ENCODE measurements around the gene SERINC2.
"Not testable (repeated sequence)": the region's sequence is repeated elsewhere in the genome, so short reads cannot be mapped to it uniquely, and the experiment has no call there.

The SERINC2 gene

DNA sequence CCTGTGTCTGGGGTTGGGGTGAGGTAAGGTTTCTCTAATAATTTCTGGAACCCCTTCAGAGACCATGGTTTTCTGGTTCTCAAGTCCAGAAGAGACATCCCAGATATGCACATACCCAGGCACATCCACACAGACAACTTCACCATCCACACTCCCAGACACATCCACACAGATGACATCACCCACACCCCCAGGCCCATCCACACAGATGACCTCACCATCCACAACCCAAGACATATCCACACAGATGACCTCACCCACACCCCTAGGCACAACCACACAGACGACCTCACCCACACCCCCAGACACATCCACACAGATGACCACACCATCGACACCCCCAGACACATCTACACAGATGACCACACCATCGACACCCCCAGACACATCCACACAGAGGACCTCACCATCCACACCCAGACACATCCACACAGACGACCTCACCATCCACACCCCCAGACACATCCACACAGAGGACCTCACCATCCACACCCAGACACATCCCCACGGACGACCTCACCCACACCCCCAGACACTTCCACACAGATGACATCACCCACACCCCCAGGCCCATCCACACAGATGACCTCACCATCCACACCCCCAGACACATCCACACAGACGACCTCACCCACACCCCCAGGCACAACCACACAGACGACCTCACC is 26.3 kb upstream of the SERINC2 start:
- not testable (repeated sequence) for H3K27ac ChIP-seq (replicated peaks; ENCODE audit: low read length); H3K79me1 ChIP-seq (ENCODE audit: low read depth, low read length); H4K8ac ChIP-seq (ENCODE audit: low read depth, low read length); H2AK5ac ChIP-seq (ENCODE audit: low read depth, low read length); H3K9me3 ChIP-seq (replicated peaks in 1 of 2; ENCODE audit: control insufficient read depth in 2 of 2, insufficient read depth in 1 of 2, low read depth in 1 of 2, low read length in 2 of 2); H2AFZ ChIP-seq (ENCODE audit: low read length); H3K18ac ChIP-seq (ENCODE audit: low read length); H3K14ac ChIP-seq (ENCODE audit: low read length); H3K36me3 ChIP-seq (replicated peaks in 1 of 2; ENCODE audit: control insufficient read depth in 2 of 2, insufficient read depth in 2 of 2, low read length in 2 of 2); DNase-seq (ENCODE audit: low spot score); H3K4me2 ChIP-seq (ENCODE audit: insufficient read depth, low read length, poor library complexity, severe bottlenecking); H3K4me1 ChIP-seq (ENCODE audit: control insufficient read depth in 2 of 2, insufficient read depth in 1 of 2, low read depth in 1 of 2, low read length in 2 of 2); H3K23ac ChIP-seq (ENCODE audit: low read depth, low read length, poor library complexity); H2BK12ac ChIP-seq (ENCODE audit: low read length); H3K9ac ChIP-seq (ENCODE audit: low read depth, low read length, poor library complexity); H3K4me3 ChIP-seq (ENCODE audit: low read length in 2 of 2); H2BK15ac ChIP-seq (ENCODE audit: low read length); H4K91ac ChIP-seq (ENCODE audit: low read depth, low read length, poor library complexity); H3K4ac ChIP-seq (ENCODE audit: low read length); H2BK5ac ChIP-seq (ENCODE audit: low read length); H3K27me3 ChIP-seq (ENCODE audit: control insufficient read depth in 3 of 3, insufficient read depth in 3 of 3, low read depth in 1 of 3, low read length in 3 of 3)
- WGBS, 2 donors (ENCODE audit: extremely low coverage in 2 of 2, insufficient read length in 2 of 2, insufficient replicate concordance in 1 of 2): no CpG with 5 or more reads among the region's 8 CpGs
- peak overlapping the region; percentile 68 for H2BK120ac ChIP-seq (ENCODE audit: low read depth, low read length)

DNA sequence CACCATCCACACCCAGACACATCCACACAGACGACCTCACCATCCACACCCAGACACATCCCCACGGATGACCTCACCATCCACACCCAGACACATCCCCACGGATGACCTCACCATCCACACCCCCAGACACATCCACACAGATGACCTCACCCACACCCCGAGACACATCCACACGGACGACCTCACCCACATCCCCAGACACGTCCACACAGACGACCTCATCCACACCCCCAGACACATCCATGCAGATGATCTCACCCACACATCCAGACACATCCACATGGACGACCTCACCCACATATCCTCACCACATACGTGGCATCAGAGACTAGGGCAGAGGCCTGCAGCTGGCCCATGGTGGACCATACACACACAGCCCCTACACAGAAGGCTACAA is 25.4 kb upstream of the SERINC2 start:
- no peak overlapping the region for H2BK120ac ChIP-seq (ENCODE audit: low read depth, low read length)
- H3K79me1 ChIP-seq (ENCODE audit: low read depth, low read length): no peaks in the 10 kb centered on the region
- H2BK5ac ChIP-seq (ENCODE audit: low read length): no peak overlapping the region
- no peak overlapping the region for H2AFZ ChIP-seq (ENCODE audit: low read length)
- no peak overlapping the region for H3K9ac ChIP-seq (ENCODE audit: low read depth, low read length, poor library complexity)
- no CpG with 5 or more reads among the region's 10 CpGs for WGBS, 2 donors (ENCODE audit: extremely low coverage in 2 of 2, insufficient read length in 2 of 2, insufficient replicate concordance in 1 of 2)
- no peak overlapping the region for H2BK15ac ChIP-seq (ENCODE audit: low read length)
- H3K27me3 ChIP-seq (ENCODE audit: control insufficient read depth in 3 of 3, insufficient read depth in 3 of 3, low read depth in 1 of 3, low read length in 3 of 3): no peaks in the 10 kb centered on the region
- no peak overlapping the region for H3K4me2 ChIP-seq (ENCODE audit: insufficient read depth, low read length, poor library complexity, severe bottlenecking)
- no peak overlapping the region for H4K91ac ChIP-seq (ENCODE audit: low read depth, low read length, poor library complexity)
- H2BK12ac ChIP-seq (ENCODE audit: low read length): no peak overlapping the region
- H3K18ac ChIP-seq (ENCODE audit: low read length): no peak overlapping the region
- H3K9me3 ChIP-seq (replicated peaks in 1 of 2; ENCODE audit: control insufficient read depth in 2 of 2, insufficient read depth in 1 of 2, low read depth in 1 of 2, low read length in 2 of 2): no peaks in the 10 kb centered on the region
- H3K4me3 ChIP-seq (ENCODE audit: low read length in 2 of 2): no peak overlapping the region
- no peaks in the 10 kb centered on the region for H3K36me3 ChIP-seq (replicated peaks in 1 of 2; ENCODE audit: control insufficient read depth in 2 of 2, insufficient read depth in 2 of 2, low read length in 2 of 2)
- H3K23ac ChIP-seq (ENCODE audit: low read depth, low read length, poor library complexity): no peak overlapping the region
- DNase-seq (ENCODE audit: low spot score): no peak
- no peak overlapping the region for H2AK5ac ChIP-seq (ENCODE audit: low read depth, low read length)
- H3K4ac ChIP-seq (ENCODE audit: low read length): no peak overlapping the region
- H3K4me1 ChIP-seq (ENCODE audit: control insufficient read depth in 2 of 2, insufficient read depth in 1 of 2, low read depth in 1 of 2, low read length in 2 of 2): no peaks in the 10 kb centered on the region
- H3K27ac ChIP-seq (replicated peaks; ENCODE audit: low read length): no peak overlapping the region
- no peak overlapping the region for H4K8ac ChIP-seq (ENCODE audit: low read depth, low read length)
- H3K14ac ChIP-seq (ENCODE audit: low read length): no peak overlapping the region

DNA sequence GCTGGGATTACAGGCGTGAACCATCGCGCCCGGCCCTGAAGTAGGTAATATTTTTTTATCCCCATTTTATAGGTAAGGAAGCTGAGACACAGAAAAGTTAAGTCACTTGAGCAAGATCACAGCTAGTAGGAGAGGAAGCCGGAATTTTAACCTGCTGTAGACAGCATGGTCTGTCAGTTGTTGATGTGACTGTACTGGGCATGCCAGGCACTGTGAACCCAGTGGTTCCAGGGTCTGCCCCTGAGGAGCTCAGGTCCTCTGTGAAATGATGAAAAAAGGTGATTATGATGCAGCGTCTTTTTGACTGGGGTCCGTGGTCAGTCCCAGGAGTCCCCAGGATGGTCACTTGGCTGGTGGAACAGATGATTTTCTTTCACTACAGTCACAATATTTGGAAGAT is 23.4 kb upstream of the SERINC2 start:
- Histone ChIP-seq H2BK15ac (ENCODE audit: low read length) (no peak overlapping the region), H3K4me1 (ENCODE audit: control insufficient read depth in 2 of 2, insufficient read depth in 1 of 2, low read depth in 1 of 2, low read length in 2 of 2) (peaks cover 2% of the 10 kb centered on the region in 2 donors), H2BK5ac (ENCODE audit: low read length) (no peak overlapping the region), H3K4ac (ENCODE audit: low read length) (no peak overlapping the region), H2BK12ac (ENCODE audit: low read length) (no peak overlapping the region), H3K9me3 (replicated peaks in 1 of 2; ENCODE audit: control insufficient read depth in 2 of 2, insufficient read depth in 1 of 2, low read depth in 1 of 2, low read length in 2 of 2) (no peaks in the 10 kb centered on the region), H3K4me3 (ENCODE audit: low read length in 2 of 2) (no peak overlapping the region), H2AFZ (ENCODE audit: low read length) (no peak overlapping the region), H3K14ac (ENCODE audit: low read length) (no peak overlapping the region), H3K27me3 (ENCODE audit: control insufficient read depth in 3 of 3, insufficient read depth in 3 of 3, low read depth in 1 of 3, low read length in 3 of 3) (no peaks in the 10 kb centered on the region), H2AK5ac (ENCODE audit: low read depth, low read length) (no peak overlapping the region), H3K36me3 (replicated peaks in 1 of 2; ENCODE audit: control insufficient read depth in 2 of 2, insufficient read depth in 2 of 2, low read length in 2 of 2) (no peaks in the 10 kb centered on the region), H3K23ac (ENCODE audit: low read depth, low read length, poor library complexity) (no peak overlapping the region), H4K91ac (ENCODE audit: low read depth, low read length, poor library complexity) (no peak overlapping the region), H3K4me2 (ENCODE audit: insufficient read depth, low read length, poor library complexity, severe bottlenecking) (no peak overlapping the region), H3K9ac (ENCODE audit: low read depth, low read length, poor library complexity) (no peak overlapping the region), H3K27ac (replicated peaks; ENCODE audit: low read length) (no peak overlapping the region), H2BK120ac (ENCODE audit: low read depth, low read length) (no peak overlapping the region), H3K79me1 (ENCODE audit: low read depth, low read length) (no peaks in the 10 kb centered on the region), H3K18ac (ENCODE audit: low read length) (no peak overlapping the region), H4K8ac (ENCODE audit: low read depth, low read length) (no peak overlapping the region)
- no peak for DNase-seq (ENCODE audit: low spot score)
- WGBS, 2 donors (ENCODE audit: extremely low coverage in 2 of 2, insufficient read length in 2 of 2, insufficient replicate concordance in 1 of 2): no CpG with 5 or more reads among the region's 7 CpGs

DNA sequence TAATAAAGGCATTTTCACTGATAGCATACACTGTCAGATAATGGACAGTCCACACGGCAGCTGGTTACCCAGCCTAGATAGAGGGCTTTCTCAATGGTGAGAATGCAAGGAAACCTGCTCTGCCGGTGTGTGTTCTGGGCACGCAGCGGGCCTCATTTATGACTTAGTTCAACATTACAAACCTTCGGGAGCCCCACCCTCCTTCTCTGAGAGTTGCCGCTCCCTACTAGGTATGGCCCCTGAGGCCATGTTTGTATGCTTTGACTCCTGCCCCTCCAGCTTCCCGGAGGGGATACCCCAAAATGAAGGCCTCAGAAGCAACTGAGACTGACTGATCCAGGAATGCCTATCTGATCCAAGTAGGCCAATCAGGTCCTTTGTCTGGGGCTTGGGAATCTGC is 22.9 kb upstream of the SERINC2 start:
- no peak overlapping the region for H3K14ac ChIP-seq (ENCODE audit: low read length)
- H3K23ac ChIP-seq (ENCODE audit: low read depth, low read length, poor library complexity): no peak overlapping the region
- H3K27me3 ChIP-seq (ENCODE audit: control insufficient read depth in 3 of 3, insufficient read depth in 3 of 3, low read depth in 1 of 3, low read length in 3 of 3): no peaks in the 10 kb centered on the region
- no peaks in the 10 kb centered on the region for H3K36me3 ChIP-seq (replicated peaks in 1 of 2; ENCODE audit: control insufficient read depth in 2 of 2, insufficient read depth in 2 of 2, low read length in 2 of 2)
- no peak overlapping the region for H3K4me2 ChIP-seq (ENCODE audit: insufficient read depth, low read length, poor library complexity, severe bottlenecking)
- H2BK12ac ChIP-seq (ENCODE audit: low read length): no peak overlapping the region
- no peak overlapping the region for H2AFZ ChIP-seq (ENCODE audit: low read length)
- H3K4me3 ChIP-seq (ENCODE audit: low read length in 2 of 2): no peak overlapping the region
- H3K9ac ChIP-seq (ENCODE audit: low read depth, low read length, poor library complexity): no peak overlapping the region
- no peak overlapping the region for H3K27ac ChIP-seq (replicated peaks; ENCODE audit: low read length)
- no peak for DNase-seq (ENCODE audit: low spot score)
- no peak overlapping the region for H3K4ac ChIP-seq (ENCODE audit: low read length)
- H2BK5ac ChIP-seq (ENCODE audit: low read length): no peak overlapping the region
- H3K9me3 ChIP-seq (replicated peaks in 1 of 2; ENCODE audit: control insufficient read depth in 2 of 2, insufficient read depth in 1 of 2, low read depth in 1 of 2, low read length in 2 of 2): no peaks in the 10 kb centered on the region
- H2BK15ac ChIP-seq (ENCODE audit: low read length): no peak overlapping the region
- H2AK5ac ChIP-seq (ENCODE audit: low read depth, low read length): peak overlapping the region; percentile 19
- no peak overlapping the region for H4K91ac ChIP-seq (ENCODE audit: low read depth, low read length, poor library complexity)
- no CpG with 5 or more reads among the region's 7 CpGs for WGBS, 2 donors (ENCODE audit: extremely low coverage in 2 of 2, insufficient read length in 2 of 2, insufficient replicate concordance in 1 of 2)
- no peak overlapping the region for H4K8ac ChIP-seq (ENCODE audit: low read depth, low read length)
- peaks cover 2% of the 10 kb centered on the region in 2 donors for H3K4me1 ChIP-seq (ENCODE audit: control insufficient read depth in 2 of 2, insufficient read depth in 1 of 2, low read depth in 1 of 2, low read length in 2 of 2)
- H2BK120ac ChIP-seq (ENCODE audit: low read depth, low read length): no peak overlapping the region
- no peaks in the 10 kb centered on the region for H3K79me1 ChIP-seq (ENCODE audit: low read depth, low read length)
- no peak overlapping the region for H3K18ac ChIP-seq (ENCODE audit: low read length)
